ENCODE measurements around the gene FAM3A.
A peak's percentile ranks its signal among the peaks of the same experiment; 100 is the strongest.

The FAM3A gene

DNA sequence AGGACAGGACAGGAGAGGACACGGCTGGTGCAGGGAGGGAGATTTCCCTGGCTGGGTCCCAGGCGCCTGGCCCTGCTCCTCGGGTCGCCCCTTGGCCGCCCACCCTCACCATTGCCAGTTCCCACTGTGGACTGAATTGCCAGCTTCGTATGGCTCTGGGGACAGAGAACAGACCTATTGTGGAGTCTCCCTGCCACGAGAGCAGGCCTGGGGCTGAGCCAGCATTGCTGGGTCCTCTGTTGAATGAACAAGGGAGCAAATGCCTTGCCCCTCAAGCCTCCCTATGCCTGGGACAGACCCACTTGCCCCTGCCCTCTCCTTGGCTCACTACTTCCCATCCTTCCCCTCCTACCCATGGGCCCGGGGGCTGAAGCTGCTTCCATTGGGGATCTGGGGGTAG lies 53.6 kb downstream of the FAM3A start:
- no peak for DNase-seq (ENCODE audit: low read depth in 2 of 2)

DNA sequence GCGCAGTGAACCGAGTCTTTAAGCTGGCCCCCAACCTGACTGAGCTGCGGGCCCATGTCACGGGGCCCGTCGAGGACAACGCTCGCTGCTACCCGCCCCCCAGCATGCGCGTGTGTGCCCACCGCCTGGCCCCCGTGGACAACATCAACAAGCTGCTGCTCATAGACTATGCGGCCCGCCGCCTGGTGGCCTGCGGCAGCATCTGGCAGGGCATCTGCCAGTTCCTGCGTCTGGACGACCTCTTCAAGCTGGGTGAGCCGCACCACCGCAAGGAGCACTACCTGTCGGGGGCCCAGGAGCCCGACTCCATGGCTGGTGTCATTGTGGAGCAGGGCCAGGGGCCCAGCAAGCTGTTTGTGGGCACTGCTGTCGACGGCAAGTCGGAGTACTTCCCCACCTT lies 55.7 kb downstream of the FAM3A start:
- DNase-seq (ENCODE audit: low read depth in 2 of 2): no peak

DNA sequence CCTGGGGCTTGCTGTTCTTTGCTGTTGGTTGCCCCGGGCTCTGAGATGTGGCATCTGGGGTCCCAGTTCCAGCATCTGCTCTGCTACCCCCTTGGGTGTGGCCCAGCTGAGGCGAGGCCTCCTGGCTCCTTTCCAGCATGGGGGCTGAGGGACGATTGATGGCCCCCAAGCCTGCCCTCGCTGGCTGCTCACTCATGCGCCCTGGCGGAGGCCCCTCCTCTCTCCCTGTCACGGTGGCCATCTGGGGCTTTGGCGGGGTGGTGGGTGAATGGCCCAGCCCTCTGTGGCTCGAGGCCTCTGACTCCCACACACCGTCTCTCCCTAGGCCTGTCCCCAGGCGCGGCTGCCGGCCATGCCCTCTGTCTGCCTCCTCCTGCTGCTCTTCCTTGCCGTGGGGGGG lies 56.2 kb downstream of the FAM3A start:
- DNase-seq (ENCODE audit: low read depth in 2 of 2): no peak

DNA sequence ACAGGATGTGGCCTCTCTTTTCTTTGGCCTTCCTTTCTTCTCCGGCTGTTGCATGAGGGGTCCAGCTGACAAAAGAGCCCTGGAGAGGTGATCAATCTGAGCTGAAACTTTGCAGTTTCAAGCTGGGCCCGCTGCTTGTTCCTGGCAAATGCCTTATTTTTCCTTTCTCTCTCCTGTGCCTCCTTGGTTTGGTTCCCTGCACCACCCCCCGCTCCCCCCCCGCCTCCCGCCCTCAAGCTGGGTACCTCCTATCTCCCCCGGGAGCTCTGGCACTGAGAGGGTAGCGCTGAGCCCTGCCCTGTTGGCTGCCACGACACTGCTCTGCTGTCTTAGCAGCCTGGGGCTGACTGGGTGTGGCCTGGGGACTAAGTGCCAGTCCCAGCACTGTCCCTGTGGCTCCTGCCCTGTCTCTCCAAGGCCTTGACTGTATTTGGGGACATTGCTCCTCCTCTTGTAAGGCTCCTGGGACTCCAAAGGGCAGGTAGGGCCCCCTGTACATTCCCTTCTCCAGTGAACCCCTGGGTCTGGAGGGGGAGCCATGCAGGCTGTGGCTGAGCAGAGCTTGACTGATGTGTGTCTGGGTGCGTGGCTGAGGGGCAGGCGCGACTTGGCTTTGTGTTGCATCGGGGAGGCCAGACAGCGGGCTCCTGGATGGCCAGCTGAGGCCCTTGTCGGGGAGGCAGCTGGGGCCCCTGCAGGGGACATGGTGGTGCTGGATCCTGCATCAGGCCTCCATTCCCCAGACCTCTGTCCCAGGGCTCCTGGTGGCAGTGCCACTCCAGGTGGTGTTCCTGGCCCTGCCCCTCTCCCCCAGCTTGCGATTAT lies 56.9 kb downstream of the FAM3A start:
- DNase-seq (ENCODE audit: low read depth in 2 of 2): no peak

DNA sequence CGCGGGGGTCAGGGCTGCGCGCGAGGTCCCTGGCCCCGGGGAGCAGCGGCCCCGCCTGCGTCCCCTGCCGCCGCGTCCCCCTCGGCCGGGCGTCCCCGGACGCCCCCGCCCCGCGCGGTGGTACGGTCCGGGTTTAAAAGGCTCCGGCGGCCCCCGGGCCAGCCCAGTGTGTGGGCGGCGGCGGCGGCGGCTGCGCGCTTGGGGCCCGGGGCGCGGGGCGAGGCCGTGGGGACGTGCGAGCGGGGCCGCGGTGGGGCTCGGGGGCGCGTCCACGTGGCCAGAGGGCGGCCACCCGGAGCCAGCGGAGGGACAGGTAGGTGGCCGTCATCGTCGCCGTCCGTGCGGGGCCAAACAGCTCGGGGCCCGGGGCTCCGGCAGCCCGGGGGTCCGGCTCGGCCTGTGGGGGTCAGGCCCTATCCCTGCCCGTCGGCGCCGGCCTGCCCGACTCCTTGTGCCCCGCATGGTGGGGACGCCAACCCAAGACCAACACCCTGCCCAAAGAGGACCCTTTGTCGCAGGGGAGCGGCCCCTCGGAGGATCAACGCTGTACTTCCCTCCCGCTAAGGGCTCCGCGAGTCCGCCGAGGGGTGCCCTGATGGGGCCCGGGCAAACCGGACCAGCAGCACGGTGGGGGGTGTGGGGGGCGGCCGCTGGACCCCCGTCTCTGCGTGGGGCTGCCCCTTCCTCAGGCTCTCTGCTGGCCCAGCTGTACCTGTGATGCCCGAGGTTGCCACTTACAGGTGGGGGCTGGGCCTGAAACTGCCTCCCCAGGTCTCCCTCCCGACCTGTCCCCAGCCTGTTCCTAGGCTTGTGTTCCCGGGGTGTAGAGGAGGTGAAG lies 57.7 kb downstream of the FAM3A start, which contains the start of gene PLXNA3:
TSS of gene PLXNA3 (plus strand) at position 166 of the 838 bp plus-strand sequence. CDS start 1,903 bp downstream, outside the sequence.
- DNase-seq (ENCODE audit: low read depth in 2 of 2): peak; percentile 35 to 46

DNA sequence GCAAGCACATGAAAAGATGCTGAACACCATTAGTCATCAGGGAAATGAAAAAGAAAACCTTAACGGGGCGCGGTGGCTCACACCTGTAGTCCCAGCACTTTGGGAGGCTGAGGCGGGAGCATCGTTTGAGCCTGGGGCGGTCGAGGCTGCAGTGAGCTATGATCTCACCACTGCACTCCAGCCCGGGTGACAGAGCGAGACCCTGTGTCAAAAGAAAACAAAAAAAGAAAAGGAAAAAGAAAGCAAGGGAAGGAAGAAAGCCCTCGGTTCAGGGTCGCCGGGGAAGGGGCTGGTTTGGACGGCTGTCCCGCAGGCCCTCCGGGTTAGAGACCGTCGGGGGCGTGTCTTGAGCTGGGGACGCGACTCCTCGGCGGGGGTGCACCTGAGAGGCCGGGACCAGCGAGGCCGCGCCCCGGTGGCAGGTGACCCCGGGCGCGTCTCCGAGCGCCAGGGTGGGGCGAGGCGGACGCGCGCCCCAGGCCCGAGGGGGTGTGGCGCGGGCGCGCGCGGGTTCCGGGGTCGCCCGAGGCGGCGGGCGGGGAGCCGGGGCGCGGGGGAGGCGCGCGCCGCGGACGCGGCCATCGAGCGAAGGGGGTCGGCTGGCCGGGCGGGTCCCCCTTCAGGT lies 58.4 kb downstream of the FAM3A start:
- no peak for DNase-seq (ENCODE audit: low read depth in 2 of 2)
